ENCODE results near the gene DHRSX. TPM values are rescaled to one million over a fixed set of nuclear protein-coding genes. Genes with fewer than 3 reads are reported as not detected.

Gene DHRSX
- total and polyA plus RNA-seq, 9 of the 15 experiments (the other 6 are each of a cell fraction or from before 2014, with no cell fraction given) = 0.59 to 11.0 (median 6.2) TPM

GRCh38 chrX:2463973-2464676 lies 36.7 kb downstream of the DHRSX start (continued):
- TF ChIP-seq RUNX1 (IDR thresholded peaks at IDR 0.05; ENCODE audit: low read depth) = no peak
- TF ChIP-seq YY1 (IDR thresholded peaks at IDR 0.05; ENCODE audit: borderline replicate concordance in 1 of 3, control insufficient read depth in 1 of 3, extremely low read depth in 1 of 3, insufficient read depth in 3 of 3, insufficient read length in 1 of 3, insufficient replicate concordance in 2 of 3, low read depth in 1 of 3, low read length in 2 of 3) = peak in 2 of 3 experiments; percentile 70 to 81
- TF ChIP-seq NFATC3 (IDR thresholded peaks at IDR 0.05) = peak; percentile 89
- TF ChIP-seq CTCF (IDR thresholded peaks at IDR 0.05 in 2 of 3, conservative IDR thresholded peaks at IDR 0.05 in 1 of 3; ENCODE audit: insufficient read depth in 2 of 3, low read depth in 1 of 3, low read length in 3 of 3) = no peak
- TF ChIP-seq MCM3 (IDR thresholded peaks at IDR 0.05) = no peak
- no peak for TF ChIP-seq DMBX1 (CRISPR knock-in tag; IDR thresholded peaks at IDR 0.05; ENCODE audit: borderline replicate concordance)
- TF ChIP-seq ZBTB40 (IDR thresholded peaks at IDR 0.05) = no peak
- TF ChIP-seq ZBTB40 (CRISPR knock-in tag; IDR thresholded peaks at IDR 0.05) = no peak
- no peak for TF ChIP-seq ZNF695 (CRISPR knock-in tag; IDR thresholded peaks at IDR 0.05)
- peak in 1 of 2 experiments; percentile 53; a peak in 1 of 4 replicates for TF ChIP-seq NONO (IDR thresholded peaks at IDR 0.05; ENCODE audit: low read depth in 2 of 2, low read length in 1 of 2)
- TF ChIP-seq, protein P1, sequence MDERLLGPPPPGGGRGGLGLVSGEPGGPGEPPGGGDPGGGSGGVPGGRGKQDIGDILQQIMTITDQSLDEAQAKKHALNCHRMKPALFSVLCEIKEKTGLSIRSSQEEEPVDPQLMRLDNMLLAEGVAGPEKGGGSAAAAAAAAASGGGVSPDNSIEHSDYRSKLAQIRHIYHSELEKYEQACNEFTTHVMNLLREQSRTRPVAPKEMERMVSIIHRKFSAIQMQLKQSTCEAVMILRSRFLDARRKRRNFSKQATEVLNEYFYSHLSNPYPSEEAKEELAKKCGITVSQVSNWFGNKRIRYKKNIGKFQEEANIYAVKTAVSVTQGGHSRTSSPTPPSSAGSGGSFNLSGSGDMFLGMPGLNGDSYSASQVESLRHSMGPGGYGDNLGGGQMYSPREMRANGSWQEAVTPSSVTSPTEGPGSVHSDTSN (CRISPR knock-in tag; IDR thresholded peaks at IDR 0.05; ENCODE audit: low read depth) = no peak
- TF ChIP-seq, protein P1 (tag; conservative IDR thresholded peaks at IDR 0.05; ENCODE audit: low read depth) = no peak
